CD4-positive, alpha-beta memory T cell (primary cell): ENCODE data around the gene ATXN1. TPM values are rescaled to one million over a fixed set of nuclear protein-coding genes. Genes with fewer than 3 reads are reported as not detected.
A peak's percentile ranks its signal among the peaks of the same experiment; 100 is the strongest.

ENCODE experiments used
- CTCF ChIA-PET: fragments of 350-600 bp; sonication (Branson Sonifier 250); formaldehyde crosslinking; loops from one replicate; lab custom pipeline; 2021; ENCODE audit warnings: inconsistent platforms; ENCODE audit not compliant: partially characterized antibody; lab: Charles Lee
- POLR2A ChIA-PET: fragments of 350-600 bp; sonication (Branson Sonifier 250); formaldehyde crosslinking; loops from one replicate; lab custom pipeline; 2021; ENCODE audit not compliant: partially characterized antibody; lab: Charles Lee
- DNase-seq, 5 donors: peaks; one replicate each; pipeline versions ENCODE4 v3.0.0 to v3.0.0-alpha.2; 2020 to 2022; ENCODE audit warnings: mixed read lengths in 1 of 5
- H3K27ac ChIP-seq: one replicate; pipeline ENCODE4 v1.7.0; 2013; ENCODE audit warnings: low read depth, low read length
- H3K27me3 ChIP-seq: 2 replicates; pipeline ENCODE4 v1.7.0; 2013; ENCODE audit warnings: mild to moderate bottlenecking, low read length, moderate library complexity; ENCODE audit not compliant: insufficient read depth
- H3K36me3 ChIP-seq: 2 replicates; pipeline ENCODE4 v1.7.0; 2013; ENCODE audit warnings: mild to moderate bottlenecking, low read length, moderate library complexity; ENCODE audit not compliant: insufficient read depth
- H3K4me1 ChIP-seq: 2 replicates; pipeline ENCODE4 v1.7.0; 2013; ENCODE audit warnings: mild to moderate bottlenecking, low read length, moderate library complexity; ENCODE audit not compliant: insufficient read depth
- H3K4me3 ChIP-seq, 2 donors: one replicate each; pipeline ENCODE4 v1.7.0; 2013; ENCODE audit warnings: low read length in 2 of 2, mild to moderate bottlenecking in 1 of 2
- H3K9me3 ChIP-seq, 2 donors: one replicate each; pipeline ENCODE4 v1.7.0; 2013; ENCODE audit warnings: low read length in 2 of 2, control low read depth in 1 of 2; ENCODE audit not compliant: control insufficient read depth in 1 of 2
- H3K27ac Mint-ChIP-seq, 7 donors: one replicate each; pipeline ENCODE4 v1.8.0; 2020 to 2021; ENCODE audit warnings: mixed read lengths in 7 of 7, mild to moderate bottlenecking in 6 of 7, inconsistent platforms in 3 of 7, moderate library complexity in 3 of 7
- H3K27me3 Mint-ChIP-seq, 2 donors: one replicate each; pipeline ENCODE4 v1.8.0; 2020 to 2021; ENCODE audit warnings: mixed read lengths in 2 of 2
- H3K36me3 Mint-ChIP-seq, 2 donors: one replicate each; pipeline ENCODE4 v1.8.0; 2020 to 2021; ENCODE audit warnings: mixed read lengths in 2 of 2, inconsistent platforms in 1 of 2, mild to moderate bottlenecking in 1 of 2
- H3K4me1 Mint-ChIP-seq, 4 donors: one replicate each; pipeline ENCODE4 v1.8.0; 2020 to 2021; ENCODE audit warnings: mixed read lengths in 4 of 4, mild to moderate bottlenecking in 1 of 4
- H3K4me3 Mint-ChIP-seq, 8 donors: one replicate each; pipeline ENCODE4 v1.8.0; 2020 to 2021; ENCODE audit warnings: mixed read lengths in 8 of 8, mild to moderate bottlenecking in 7 of 8, moderate library complexity in 6 of 8, inconsistent platforms in 3 of 8
- H3K9me3 Mint-ChIP-seq, 8 donors: one replicate each; pipeline ENCODE4 v1.8.0; 2020 to 2021; ENCODE audit warnings: mixed read lengths in 8 of 8, mild to moderate bottlenecking in 5 of 8, inconsistent platforms in 3 of 8, moderate library complexity in 1 of 8
- intact Hi-C: fragments of 100-400 bp; cut with micrococcal nuclease; formaldehyde crosslinking; loops from one replicate; pipeline ENCODE4 v1.15.1; 2023
- polyA plus RNA-seq, 2 donors: library from polyadenylated mRNA; unstranded; fragments of 300-500 nt; fragmentation: Illumina TruSeq; gene quantifications; one replicate each; pipeline ENCODE4 v1.2.3, GENCODE V29; 2021
- total RNA-seq, 2 experiments: library from RNA; stranded (reverse); gene quantifications; one replicate each; pipeline ENCODE4 v1.2.3, GENCODE V29; 2021

Gene ATXN1
- total and polyA plus RNA-seq, 4 experiments from 2014 or later, result 10.5 to 97.4 (median 56.9) TPM

DNA sequence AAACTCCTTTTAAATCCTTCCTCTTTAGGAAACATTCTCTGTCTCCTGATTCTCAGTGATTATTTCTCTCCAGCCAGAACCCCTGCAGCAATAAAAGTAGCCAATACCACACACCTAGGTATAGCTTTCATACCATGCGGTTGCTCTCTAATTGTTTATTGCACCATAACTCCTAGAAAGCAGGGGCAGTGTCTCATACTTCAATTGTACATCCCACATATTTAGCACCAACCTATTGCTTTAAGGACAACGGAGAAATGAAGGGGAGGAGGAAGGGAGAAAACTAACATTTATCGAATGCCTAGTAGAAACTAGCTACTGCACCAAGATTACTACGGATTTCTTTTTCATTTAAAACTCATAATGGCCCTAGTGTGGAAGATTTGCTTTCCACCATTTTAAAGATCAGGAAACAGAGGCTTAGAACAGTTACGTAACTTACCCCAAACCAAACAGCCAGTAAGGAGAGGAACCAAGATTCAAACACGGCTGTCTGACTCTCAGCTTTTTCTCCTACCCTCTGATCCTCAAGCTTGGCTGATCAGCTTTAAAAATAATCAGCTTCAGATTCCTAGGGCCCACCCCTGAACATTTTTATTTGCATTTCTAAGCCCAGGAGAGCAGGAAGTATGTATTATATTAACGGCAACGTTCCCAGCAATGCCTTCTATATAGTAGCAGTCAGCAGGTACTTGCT is 43.4 kb upstream of the ATXN1 start:
- CTCF ChIA-PET, result no interaction called here
- Histone ChIP-seq H3K27me3 (no peaks in the 10 kb centered on the region), H3K36me3 (no peaks in the 10 kb centered on the region), H3K4me1 (no peaks in the 10 kb centered on the region), H3K27ac (no peak overlapping the region), H3K4me3 (no peak overlapping the region), H3K9me3 (no peaks in the 10 kb centered on the region)
- DNase-seq, result no peak
- no peak overlapping the region for H3K4me3 Mint-ChIP-seq
- intact Hi-C loops, result no loop called here
- no peak overlapping the region for H3K27ac Mint-ChIP-seq
- H3K9me3 Mint-ChIP-seq, result peaks cover 0 to 5% (median 1%) of the 10 kb centered on the region in 8 donors
- no peaks in the 10 kb centered on the region for H3K36me3 Mint-ChIP-seq
- H3K27me3 Mint-ChIP-seq, result peaks cover 0 to 1% of the 10 kb centered on the region in 2 donors
- POLR2A ChIA-PET, result no interaction called here
- H3K4me1 Mint-ChIP-seq, result no peaks in the 10 kb centered on the region

DNA sequence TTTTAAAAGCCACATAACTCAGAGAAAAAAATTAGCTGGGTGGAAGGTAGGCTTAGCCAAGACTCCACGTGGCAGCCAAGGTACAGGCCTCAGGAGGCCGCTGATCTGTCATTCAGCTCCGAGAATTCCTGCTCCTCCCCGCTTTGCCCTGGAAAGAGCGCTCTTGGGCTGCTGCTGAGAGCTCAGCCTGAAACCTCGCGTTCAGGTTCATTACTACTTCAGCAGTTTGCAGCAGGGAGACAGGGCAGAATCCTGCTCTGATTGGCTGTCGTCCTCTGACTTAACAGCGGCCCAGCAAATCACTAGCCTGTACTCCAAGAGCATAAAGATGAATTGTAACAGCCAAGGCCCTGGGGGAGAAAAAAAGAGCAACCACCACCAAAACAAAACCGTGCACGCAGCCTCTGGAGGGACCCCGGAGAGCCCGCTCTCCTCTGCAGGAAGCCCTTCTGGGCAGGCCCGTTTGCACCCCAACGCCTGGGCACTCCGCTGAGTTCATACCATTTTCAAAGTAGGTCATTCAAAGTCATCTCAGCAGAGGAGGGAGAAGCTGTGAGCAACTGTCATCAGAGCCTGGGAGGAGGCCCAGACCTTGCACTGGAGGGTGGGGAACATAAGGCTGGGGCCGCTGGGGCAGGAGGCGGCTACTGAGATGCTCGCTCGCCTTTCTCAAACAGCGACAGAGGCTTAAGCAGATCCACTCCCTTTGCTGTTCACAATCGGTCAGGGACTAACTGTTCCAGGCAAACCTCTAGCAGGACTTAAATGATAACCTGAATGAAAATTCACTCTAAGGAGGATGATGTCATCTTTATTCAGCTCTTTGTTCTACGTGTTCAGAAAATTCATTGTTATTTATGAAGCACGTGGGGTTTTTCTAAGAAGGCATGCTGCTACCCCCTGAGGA is 42.3 kb upstream of the ATXN1 start:
- POLR2A ChIA-PET, result no interaction called here
- no peaks in the 10 kb centered on the region for H3K36me3 ChIP-seq

GRCh38 chr6:16802071-16802470 is 40.8 kb upstream of the ATXN1 start:
- Mint-ChIP-seq H3K4me1 (no peaks in the 10 kb centered on the region), H3K9me3 (no peaks in the 10 kb centered on the region), H3K27me3 (no peaks in the 10 kb centered on the region), H3K27ac (peak overlapping the region in 1 of 7 donors; percentile 5), H3K4me3 (no peak overlapping the region), H3K36me3 (no peaks in the 10 kb centered on the region)
- no peaks in the 10 kb centered on the region for H3K4me1 ChIP-seq
- no peaks in the 10 kb centered on the region for H3K27me3 ChIP-seq
- no peak for DNase-seq
- no peak overlapping the region for H3K4me3 ChIP-seq
- no peaks in the 10 kb centered on the region for H3K9me3 ChIP-seq
- H3K27ac ChIP-seq, result no peak overlapping the region
- no peaks in the 10 kb centered on the region for H3K36me3 ChIP-seq
- intact Hi-C loops, result no loop called here
- ChIA-PET CTCF (interaction anchor here (0.5 to 1.8 kb wide), 3 partner anchors 19 to 273 kb away, joined by 3 to 4 read pairs (median 3); no protein-coding TSS in a partner anchor), POLR2A (no interaction called here)

More for the DNA sequence above, 42.3 kb upstream of the ATXN1 start:
- Histone ChIP-seq H3K9me3 (no peaks in the 10 kb centered on the region), H3K4me3 (no peak overlapping the region), H3K4me1 (no peaks in the 10 kb centered on the region), H3K27ac (no peak overlapping the region), H3K27me3 (no peaks in the 10 kb centered on the region)
- peaks cover 0 to 2% (median 0%) of the 10 kb centered on the region in 8 donors for H3K9me3 Mint-ChIP-seq
- CTCF ChIA-PET, result interaction anchor here (0.5 to 1.8 kb wide), 2 partner anchors 33 to 395 kb away, joined by 3 to 4 read pairs; no protein-coding TSS in a partner anchor
- H3K4me1 Mint-ChIP-seq, result no peaks in the 10 kb centered on the region
- H3K4me3 Mint-ChIP-seq, result no peak overlapping the region
- DNase-seq, result no peak
- intact Hi-C loops, result no loop called here
- no peaks in the 10 kb centered on the region for H3K36me3 Mint-ChIP-seq
- no peaks in the 10 kb centered on the region for H3K27me3 Mint-ChIP-seq
- H3K27ac Mint-ChIP-seq, result no peak overlapping the region

GRCh38 chr6:16800942-16801341 is 39.7 kb upstream of the ATXN1 start:
- ChIA-PET POLR2A (no interaction called here), CTCF (no interaction called here)
- intact Hi-C loops, result no loop called here
- H3K36me3 ChIP-seq, result no peaks in the 10 kb centered on the region
- no peaks in the 10 kb centered on the region for H3K9me3 ChIP-seq
- DNase-seq, result no peak
- H3K4me3 Mint-ChIP-seq, result no peak overlapping the region
- H3K9me3 Mint-ChIP-seq, result no peaks in the 10 kb centered on the region
- no peaks in the 10 kb centered on the region for H3K27me3 ChIP-seq
- H3K27ac Mint-ChIP-seq, result peak overlapping the region in 1 of 7 donors; percentile 15
- no peaks in the 10 kb centered on the region for H3K4me1 ChIP-seq
- H3K27me3 Mint-ChIP-seq, result no peaks in the 10 kb centered on the region
- no peak overlapping the region for H3K27ac ChIP-seq
- no peak overlapping the region for H3K4me3 ChIP-seq
- no peaks in the 10 kb centered on the region for H3K36me3 Mint-ChIP-seq
- no peaks in the 10 kb centered on the region for H3K4me1 Mint-ChIP-seq

DNA sequence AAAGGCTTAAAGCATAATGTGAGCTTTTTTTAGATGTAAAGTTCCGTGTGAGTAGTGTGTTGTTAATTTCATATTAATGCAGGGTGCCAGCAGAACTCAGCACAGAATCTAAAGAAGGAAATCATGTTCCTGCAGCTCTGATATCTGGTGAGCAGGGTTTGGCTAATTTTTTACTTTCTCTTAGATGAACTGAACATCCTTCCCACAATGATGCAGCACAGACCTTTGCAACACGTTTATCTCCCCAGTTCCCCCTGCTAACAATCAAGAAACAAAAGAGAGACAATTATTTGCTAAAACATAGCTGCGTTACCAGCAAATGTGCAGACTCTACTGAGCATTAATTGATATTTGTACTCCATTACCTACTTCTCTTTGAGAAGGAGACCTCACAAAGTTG is 39.1 kb upstream of the ATXN1 start:
- Histone ChIP-seq H3K4me1 (no peaks in the 10 kb centered on the region), H3K27me3 (no peaks in the 10 kb centered on the region), H3K4me3 (no peak overlapping the region), H3K27ac (no peak overlapping the region), H3K36me3 (no peaks in the 10 kb centered on the region), H3K9me3 (no peaks in the 10 kb centered on the region)
- no peak overlapping the region for H3K4me3 Mint-ChIP-seq
- no peak for DNase-seq
- H3K4me1 Mint-ChIP-seq, result no peaks in the 10 kb centered on the region
- H3K27me3 Mint-ChIP-seq, result no peaks in the 10 kb centered on the region
- H3K27ac Mint-ChIP-seq, result no peak overlapping the region
- ChIA-PET CTCF (no interaction called here), POLR2A (no interaction called here)
- H3K36me3 Mint-ChIP-seq, result no peaks in the 10 kb centered on the region
- no peaks in the 10 kb centered on the region for H3K9me3 Mint-ChIP-seq
- intact Hi-C loops, result no loop called here

- intact Hi-C loops, result no loop called here
- no peaks in the 10 kb centered on the region for H3K27me3 ChIP-seq
- no peaks in the 10 kb centered on the region for H3K36me3 ChIP-seq
- ChIA-PET CTCF (no interaction called here), POLR2A (no interaction called here)
- no peaks in the 10 kb centered on the region for H3K9me3 ChIP-seq
- no peak overlapping the region for H3K27ac ChIP-seq
- no peak overlapping the region for H3K4me3 ChIP-seq
- DNase-seq, result no peak
- Mint-ChIP-seq H3K4me1 (no peaks in the 10 kb centered on the region), H3K27ac (no peak overlapping the region), H3K27me3 (no peaks in the 10 kb centered on the region), H3K9me3 (no peaks in the 10 kb centered on the region), H3K4me3 (no peak overlapping the region), H3K36me3 (no peaks in the 10 kb centered on the region)
- no peaks in the 10 kb centered on the region for H3K4me1 ChIP-seq
Measured at GRCh38 chr6:16799279-16800193, 38.3 kb upstream of the ATXN1 start.
